H4 (cell line): ENCODE measurements around the gene ZNF407. TPM values are rescaled to one million over a fixed set of nuclear protein-coding genes. Genes with fewer than 3 reads are reported as not detected.

ENCODE experiments used
- DNase-seq: peaks from one replicate; pipeline ENCODE4 v3.0.0-alpha.2; 2015; ENCODE audit warnings: low spot score
- total RNA-seq: library from RNA; depleted of rRNA; stranded (reverse); fragments of >200 nt; shearing (Covaris generic); gene quantifications from 2 replicates; pipeline ENCODE4 v1.2.3, GENCODE V29; 2014

The ZNF407 gene
- total RNA-seq, 1 experiment from 2014 or later: 5.6 TPM

- no peak for DNase-seq
Observed at GRCh38 chr18:74669136-74669798, 71.6 kb downstream of the ZNF407 start.

- no peak for DNase-seq
Observed at GRCh38 chr18:74672371-74672770, 74.7 kb downstream of the ZNF407 start.

- DNase-seq: no peak
Observed at GRCh38 chr18:74674487-74674886, 76.8 kb downstream of the ZNF407 start.

- no peak for DNase-seq
Observed at GRCh38 chr18:74679006-74679678, 81.5 kb downstream of the ZNF407 start.

GRCh38 chr18:74679679-74680076 is 82.0 kb downstream of the ZNF407 start:
- no peak for DNase-seq

GRCh38 chr18:74682141-74682990 is 84.7 kb downstream of the ZNF407 start:
- no peak for DNase-seq

GRCh38 chr18:74682991-74683297 is 85.3 kb downstream of the ZNF407 start:
- DNase-seq: no peak

- no peak for DNase-seq
Observed at GRCh38 chr18:74683573-74683972, 85.9 kb downstream of the ZNF407 start.

GRCh38 chr18:74689251-74689650 is 91.6 kb downstream of the ZNF407 start:
- DNase-seq: no peak

- no peak for DNase-seq
Observed at GRCh38 chr18:74692367-74693013, 94.8 kb downstream of the ZNF407 start.

- DNase-seq: no peak
Observed at GRCh38 chr18:74694436-74694835, 96.8 kb downstream of the ZNF407 start.

- no peak for DNase-seq
Observed at GRCh38 chr18:74695170-74695569, 97.5 kb downstream of the ZNF407 start.

GRCh38 chr18:74698881-74699280 is 101.2 kb downstream of the ZNF407 start:
- DNase-seq: no peak

- no peak for DNase-seq
Observed at GRCh38 chr18:74699455-74699854, 101.8 kb downstream of the ZNF407 start.

- DNase-seq: no peak
Observed at GRCh38 chr18:74702950-74703349, 105.3 kb downstream of the ZNF407 start.

- DNase-seq: no peak
Observed at GRCh38 chr18:74708169-74708568, 110.5 kb downstream of the ZNF407 start.

- DNase-seq: no peak
Observed at GRCh38 chr18:74709452-74709851, 111.8 kb downstream of the ZNF407 start.

GRCh38 chr18:74714120-74714519 is 116.5 kb downstream of the ZNF407 start:
- DNase-seq: no peak

- DNase-seq: no peak
Observed at GRCh38 chr18:74714791-74715190, 117.1 kb downstream of the ZNF407 start.

GRCh38 chr18:74715306-74715705 is 117.6 kb downstream of the ZNF407 start:
- no peak for DNase-seq

- no peak for DNase-seq
Observed at GRCh38 chr18:74715865-74716712, 118.4 kb downstream of the ZNF407 start.
